ENCODE data around the gene VN1R2.
"Not testable (repeated sequence)": the region's sequence is repeated elsewhere in the genome, so short reads cannot be mapped to it uniquely, and the experiment has no call there.

The VN1R2 gene

GRCh38 chr19:53257715-53258342 is at the start of gene VN1R2:
TSS of gene VN1R2 (plus strand) at chr19:53258292. CDS start at chr19:53258376, 84 bp downstream.
- H3K9me3 ChIP-seq (ENCODE audit: insufficient read depth, low read depth, low read length) = peaks cover 47% of the 10 kb centered on the region
- H3K36me3 ChIP-seq (ENCODE audit: insufficient read depth, low read depth, low read length) = not testable (repeated sequence)

GRCh38 chr19:53211554-53211953 is 46.5 kb upstream of the VN1R2 start:
- H3K9ac ChIP-seq (ENCODE audit: low read depth, low read length); H3K4me1 ChIP-seq (ENCODE audit: insufficient read depth, low read length); H3K27me3 ChIP-seq (ENCODE audit: insufficient read depth, low read length); H3K36me3 ChIP-seq (ENCODE audit: insufficient read depth, low read depth, low read length); H3K27ac ChIP-seq (ENCODE audit: low read length); H3K4me3 ChIP-seq (ENCODE audit: low read length): not testable (repeated sequence)
- H3K9me3 ChIP-seq (ENCODE audit: insufficient read depth, low read depth, low read length) = peaks cover 69% of the 10 kb centered on the region

More at GRCh38 chr19:53257715-53258342, at the start of gene VN1R2:
- not testable (repeated sequence) for H3K4me3 ChIP-seq (ENCODE audit: low read length); H3K27me3 ChIP-seq (ENCODE audit: insufficient read depth, low read length); H3K4me1 ChIP-seq (ENCODE audit: insufficient read depth, low read length); H3K9ac ChIP-seq (ENCODE audit: low read depth, low read length); H3K27ac ChIP-seq (ENCODE audit: low read length)

GRCh38 chr19:53212703-53213320 is 45.3 kb upstream of the VN1R2 start:
- Histone ChIP-seq H3K27ac (ENCODE audit: low read length) (no peak overlapping the region), H3K36me3 (ENCODE audit: insufficient read depth, low read depth, low read length) (no peaks in the 10 kb centered on the region; the same call in 1 of the 2 replicates), H3K4me1 (ENCODE audit: insufficient read depth, low read length) (no peaks in the 10 kb centered on the region), H3K9ac (ENCODE audit: low read depth, low read length) (no peak overlapping the region), H3K27me3 (ENCODE audit: insufficient read depth, low read length) (no peaks in the 10 kb centered on the region), H3K4me3 (ENCODE audit: low read length) (no peak overlapping the region; the same call in 1 of the 2 replicates), H3K9me3 (ENCODE audit: insufficient read depth, low read depth, low read length) (peaks cover 79% of the 10 kb centered on the region)

- H3K27me3 ChIP-seq (ENCODE audit: insufficient read depth, low read length); H3K36me3 ChIP-seq (ENCODE audit: insufficient read depth, low read depth, low read length); H3K4me3 ChIP-seq (ENCODE audit: low read length); H3K27ac ChIP-seq (ENCODE audit: low read length); H3K9ac ChIP-seq (ENCODE audit: low read depth, low read length); H3K4me1 ChIP-seq (ENCODE audit: insufficient read depth, low read length): not testable (repeated sequence)
- H3K9me3 ChIP-seq (ENCODE audit: insufficient read depth, low read depth, low read length) = peaks cover 73% of the 10 kb centered on the region
These were observed 35.4 kb upstream of the VN1R2 start for GRCh38 chr19:53222716-53223115.

- H3K36me3 ChIP-seq (ENCODE audit: insufficient read depth, low read depth, low read length) = no peaks in the 10 kb centered on the region
- no peak overlapping the region for H3K4me3 ChIP-seq (ENCODE audit: low read length)
- H3K9ac ChIP-seq (ENCODE audit: low read depth, low read length) = no peak overlapping the region
- H3K9me3 ChIP-seq (ENCODE audit: insufficient read depth, low read depth, low read length) = peaks cover 70% of the 10 kb centered on the region
- no peaks in the 10 kb centered on the region for H3K27me3 ChIP-seq (ENCODE audit: insufficient read depth, low read length)
- H3K4me1 ChIP-seq (ENCODE audit: insufficient read depth, low read length) = no peaks in the 10 kb centered on the region
- no peak overlapping the region for H3K27ac ChIP-seq (ENCODE audit: low read length)
These were observed 33.5 kb upstream of the VN1R2 start for GRCh38 chr19:53224606-53225005.

- no peak overlapping the region for H3K27ac ChIP-seq (ENCODE audit: low read length)
- H3K4me3 ChIP-seq (ENCODE audit: low read length) = no peak overlapping the region
- no peaks in the 10 kb centered on the region for H3K27me3 ChIP-seq (ENCODE audit: insufficient read depth, low read length)
- no peaks in the 10 kb centered on the region for H3K4me1 ChIP-seq (ENCODE audit: insufficient read depth, low read length)
- peaks cover 99% of the 10 kb centered on the region for H3K9me3 ChIP-seq (ENCODE audit: insufficient read depth, low read depth, low read length)
- H3K9ac ChIP-seq (ENCODE audit: low read depth, low read length) = no peak overlapping the region
- peaks cover 49% of the 10 kb centered on the region for H3K36me3 ChIP-seq (ENCODE audit: insufficient read depth, low read depth, low read length)
These were observed 20.8 kb upstream of the VN1R2 start for GRCh38 chr19:53237114-53237777.

- Histone ChIP-seq H3K27ac (ENCODE audit: low read length) (no peak overlapping the region), H3K36me3 (ENCODE audit: insufficient read depth, low read depth, low read length) (peaks cover 79% of the 10 kb centered on the region), H3K9ac (ENCODE audit: low read depth, low read length) (no peak overlapping the region), H3K4me1 (ENCODE audit: insufficient read depth, low read length) (no peaks in the 10 kb centered on the region), H3K9me3 (ENCODE audit: insufficient read depth, low read depth, low read length) (peaks cover 91% of the 10 kb centered on the region), H3K27me3 (ENCODE audit: insufficient read depth, low read length) (no peaks in the 10 kb centered on the region), H3K4me3 (ENCODE audit: low read length) (no peak overlapping the region; the same call in 1 of the 2 replicates)
These were observed 11.6 kb upstream of the VN1R2 start for GRCh38 chr19:53246498-53246897.

GRCh38 chr19:53254411-53255341 is 3.4 kb upstream of the VN1R2 start, which contains the start of gene ZNF677:
TSS of gene ZNF677 (minus strand) at chr19:53254873. CDS start at chr19:53251550, 3,323 bp downstream.
- H3K9me3 ChIP-seq (ENCODE audit: insufficient read depth, low read depth, low read length) = peaks cover 51% of the 10 kb centered on the region
- no peak within 1 kb of the TSS for H3K27ac ChIP-seq (ENCODE audit: low read length)
- peaks cover 28% of the 10 kb centered on the region for H3K36me3 ChIP-seq (ENCODE audit: insufficient read depth, low read depth, low read length)
- H3K9ac ChIP-seq (ENCODE audit: low read depth, low read length) = peak within 1 kb of the TSS; percentile 86
- H3K4me3 ChIP-seq (ENCODE audit: low read length) = peak within 1 kb of the TSS; percentile 78
- no peaks in the 10 kb centered on the region for H3K27me3 ChIP-seq (ENCODE audit: insufficient read depth, low read length)
- no peaks in the 10 kb centered on the region for H3K4me1 ChIP-seq (ENCODE audit: insufficient read depth, low read length)

- not testable (repeated sequence) for H3K9ac ChIP-seq (ENCODE audit: low read depth, low read length); H3K27me3 ChIP-seq (ENCODE audit: insufficient read depth, low read length); H3K4me3 ChIP-seq (ENCODE audit: low read length); H3K4me1 ChIP-seq (ENCODE audit: insufficient read depth, low read length); H3K36me3 ChIP-seq (ENCODE audit: insufficient read depth, low read depth, low read length); H3K27ac ChIP-seq (ENCODE audit: low read length)
- H3K9me3 ChIP-seq (ENCODE audit: insufficient read depth, low read depth, low read length) = peaks cover 48% of the 10 kb centered on the region
These were observed 9.5 kb downstream of the VN1R2 start, which contains the start of gene VN1R4 for GRCh38 chr19:53267623-53268022. TSS of gene VN1R4 (minus strand) at chr19:53267723. CDS start at chr19:53267665, 58 bp downstream.

GRCh38 chr19:53269861-53270260 is 11.8 kb downstream of the VN1R2 start:
- H3K4me3 ChIP-seq (ENCODE audit: low read length); H3K36me3 ChIP-seq (ENCODE audit: insufficient read depth, low read depth, low read length); H3K4me1 ChIP-seq (ENCODE audit: insufficient read depth, low read length); H3K27me3 ChIP-seq (ENCODE audit: insufficient read depth, low read length); H3K9ac ChIP-seq (ENCODE audit: low read depth, low read length); H3K27ac ChIP-seq (ENCODE audit: low read length): not testable (repeated sequence)
- H3K9me3 ChIP-seq (ENCODE audit: insufficient read depth, low read depth, low read length) = peaks cover 43% of the 10 kb centered on the region

- Histone ChIP-seq H3K27me3 (ENCODE audit: insufficient read depth, low read length) (no peaks in the 10 kb centered on the region), H3K9ac (ENCODE audit: low read depth, low read length) (no peak overlapping the region), H3K27ac (ENCODE audit: low read length) (no peak overlapping the region), H3K4me3 (ENCODE audit: low read length) (no peak overlapping the region), H3K4me1 (ENCODE audit: insufficient read depth, low read length) (no peaks in the 10 kb centered on the region), H3K9me3 (ENCODE audit: insufficient read depth, low read depth, low read length) (peaks cover 40% of the 10 kb centered on the region), H3K36me3 (ENCODE audit: insufficient read depth, low read depth, low read length) (no peaks in the 10 kb centered on the region)
These were observed 14.0 kb downstream of the VN1R2 start for GRCh38 chr19:53272044-53272443.

Data from iPS-20b (cell line).